ENCODE data around the gene C2CD3. TPM values are rescaled to one million over a fixed set of nuclear protein-coding genes. Genes with fewer than 3 reads are reported as not detected.

C2CD3 gene
- total RNA-seq, 1 donor from 2014 or later = 3.7 TPM

DNA sequence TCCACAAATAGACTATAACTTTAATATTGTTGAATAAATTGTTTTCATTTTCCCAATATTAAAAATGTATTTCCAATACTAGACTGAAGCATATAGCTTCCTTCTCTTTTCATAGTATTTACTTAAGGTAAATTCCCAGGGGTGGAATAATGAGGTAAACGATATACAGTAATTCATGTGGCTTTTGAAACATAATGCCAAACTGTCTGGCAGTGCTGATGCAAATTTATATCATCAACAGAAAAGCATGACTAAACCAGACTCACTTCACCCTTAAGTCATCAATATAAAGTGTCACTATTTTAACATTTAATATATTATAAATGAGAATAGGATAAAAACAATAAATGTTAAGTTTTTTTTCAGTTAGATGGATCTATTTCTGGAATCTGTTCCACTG is 13.6 kb downstream of the C2CD3 start:
- FAIRE-seq (no peak), DNase-seq (ENCODE audit: low read depth) (peak; percentile 86)
- TF ChIP-seq, protein P1, sequence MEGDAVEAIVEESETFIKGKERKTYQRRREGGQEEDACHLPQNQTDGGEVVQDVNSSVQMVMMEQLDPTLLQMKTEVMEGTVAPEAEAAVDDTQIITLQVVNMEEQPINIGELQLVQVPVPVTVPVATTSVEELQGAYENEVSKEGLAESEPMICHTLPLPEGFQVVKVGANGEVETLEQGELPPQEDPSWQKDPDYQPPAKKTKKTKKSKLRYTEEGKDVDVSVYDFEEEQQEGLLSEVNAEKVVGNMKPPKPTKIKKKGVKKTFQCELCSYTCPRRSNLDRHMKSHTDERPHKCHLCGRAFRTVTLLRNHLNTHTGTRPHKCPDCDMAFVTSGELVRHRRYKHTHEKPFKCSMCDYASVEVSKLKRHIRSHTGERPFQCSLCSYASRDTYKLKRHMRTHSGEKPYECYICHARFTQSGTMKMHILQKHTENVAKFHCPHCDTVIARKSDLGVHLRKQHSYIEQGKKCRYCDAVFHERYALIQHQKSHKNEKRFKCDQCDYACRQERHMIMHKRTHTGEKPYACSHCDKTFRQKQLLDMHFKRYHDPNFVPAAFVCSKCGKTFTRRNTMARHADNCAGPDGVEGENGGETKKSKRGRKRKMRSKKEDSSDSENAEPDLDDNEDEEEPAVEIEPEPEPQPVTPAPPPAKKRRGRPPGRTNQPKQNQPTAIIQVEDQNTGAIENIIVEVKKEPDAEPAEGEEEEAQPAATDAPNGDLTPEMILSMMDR (IDR thresholded peaks at IDR 0.05; ENCODE audit: insufficient read depth, low read length, severe bottlenecking) = no peak
- Histone ChIP-seq H3K36me3 (ENCODE audit: control insufficient read depth, insufficient read depth, low read length) (no peaks in the 10 kb centered on the region), H3K27me3 (ENCODE audit: control insufficient read depth, insufficient read depth, low read length) (no peaks in the 10 kb centered on the region), H3K4me3 (ENCODE audit: low read depth, low read length) (no peak overlapping the region)

DNA sequence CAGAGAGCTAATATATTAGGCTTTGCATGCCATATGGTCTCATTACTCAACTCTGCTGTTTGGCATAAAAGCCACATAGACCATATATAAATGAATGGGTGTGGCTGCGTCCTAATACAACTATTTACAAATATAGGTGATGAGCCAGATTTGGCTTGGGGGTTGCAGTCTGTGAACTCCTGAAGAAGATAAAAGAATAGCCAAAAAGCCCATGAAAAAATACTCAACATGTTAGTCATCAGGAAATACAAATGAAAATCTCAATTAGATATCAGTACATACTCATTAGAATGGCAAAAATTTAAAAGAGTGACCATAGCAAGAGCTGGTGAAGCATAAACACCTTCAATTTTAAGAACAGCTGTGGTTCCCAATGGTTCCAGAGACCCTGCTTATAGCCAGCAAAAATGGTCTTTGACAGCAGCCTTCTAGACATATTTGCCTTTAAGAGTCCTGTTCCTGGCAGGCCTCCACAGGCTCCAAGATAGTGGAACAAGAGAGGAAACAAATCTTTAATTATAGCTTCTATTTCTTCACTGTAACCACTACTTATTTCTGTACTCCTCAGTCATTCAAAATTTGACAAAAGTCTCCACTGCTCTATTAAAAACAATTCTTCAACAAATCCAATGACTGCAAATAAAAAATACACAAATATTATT is 16.1 kb downstream of the C2CD3 start:
- FAIRE-seq (no peak), DNase-seq (ENCODE audit: low read depth) (no peak)
- H3K4me3 ChIP-seq (ENCODE audit: low read depth, low read length) = no peak overlapping the region
- TF ChIP-seq, protein P1 (IDR thresholded peaks at IDR 0.05; ENCODE audit: insufficient read depth, low read length, severe bottlenecking) = no peak
- H3K36me3 ChIP-seq (ENCODE audit: control insufficient read depth, insufficient read depth, low read length) = no peaks in the 10 kb centered on the region
- no peaks in the 10 kb centered on the region for H3K27me3 ChIP-seq (ENCODE audit: control insufficient read depth, insufficient read depth, low read length)

DNA sequence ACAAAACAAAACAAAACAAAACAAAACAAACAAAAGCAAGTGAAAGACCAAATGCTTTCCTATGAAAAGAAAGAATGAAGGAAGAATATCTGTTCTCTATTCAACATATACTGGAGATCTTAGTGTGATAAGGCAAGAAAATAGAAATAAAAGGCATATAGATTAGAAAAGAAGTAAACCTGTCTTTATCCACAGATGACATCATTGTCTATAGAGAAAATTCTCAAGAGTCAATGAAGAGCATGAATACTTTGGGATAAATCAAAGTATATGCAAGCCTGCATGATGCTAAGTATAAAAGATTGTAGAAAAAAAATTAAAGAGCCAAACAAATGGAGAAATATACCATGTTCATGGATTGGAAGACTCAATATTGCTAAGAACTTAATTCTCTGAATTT is 17.6 kb downstream of the C2CD3 start:
- no peak for FAIRE-seq
- TF ChIP-seq, protein P1 (IDR thresholded peaks at IDR 0.05; ENCODE audit: insufficient read depth, low read length, severe bottlenecking) = no peak
- H3K4me3 ChIP-seq (ENCODE audit: low read depth, low read length) = no peak overlapping the region
- DNase-seq (ENCODE audit: low read depth) = no peak
- no peaks in the 10 kb centered on the region for H3K36me3 ChIP-seq (ENCODE audit: control insufficient read depth, insufficient read depth, low read length)
- no peaks in the 10 kb centered on the region for H3K27me3 ChIP-seq (ENCODE audit: control insufficient read depth, insufficient read depth, low read length)

DNA sequence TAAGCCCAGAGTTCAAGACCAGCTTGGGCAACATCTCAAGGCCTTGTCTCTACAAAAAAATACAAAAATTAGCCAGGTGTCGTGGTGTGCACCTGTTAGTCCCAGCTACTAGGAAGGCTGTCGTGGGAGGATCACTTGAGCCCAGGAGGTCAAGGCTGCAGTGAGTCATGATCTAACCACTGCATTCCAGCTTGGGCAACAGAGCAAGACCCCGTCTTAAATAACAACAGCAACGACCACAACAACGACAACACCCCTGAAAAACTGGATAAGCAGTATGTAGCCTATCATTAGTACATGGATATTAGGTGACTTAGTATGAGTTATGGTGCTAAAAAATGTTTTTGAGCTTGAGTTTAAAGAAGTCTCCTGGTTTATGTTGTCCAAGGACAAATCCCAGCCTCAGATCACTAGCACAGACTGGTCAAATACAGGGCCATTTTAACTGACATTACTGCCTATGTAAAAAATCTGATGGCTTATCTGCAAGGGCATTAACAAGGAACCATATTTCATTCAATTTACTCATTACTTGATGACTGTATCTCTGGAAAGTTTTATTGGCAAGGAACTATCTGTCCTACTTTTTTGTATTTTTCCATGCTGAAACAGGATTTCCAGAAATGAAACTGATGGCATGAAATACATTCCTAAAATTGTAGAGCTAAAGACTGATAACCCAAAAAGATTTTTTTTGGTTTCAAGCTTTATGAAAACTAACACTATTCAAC is 23.4 kb downstream of the C2CD3 start:
- TF ChIP-seq, protein P1 (IDR thresholded peaks at IDR 0.05; ENCODE audit: insufficient read depth, low read length, severe bottlenecking) = no peak
- FAIRE-seq = no peak
- Histone ChIP-seq H3K27me3 (ENCODE audit: control insufficient read depth, insufficient read depth, low read length) (no peaks in the 10 kb centered on the region), H3K36me3 (ENCODE audit: control insufficient read depth, insufficient read depth, low read length) (no peaks in the 10 kb centered on the region), H3K4me3 (ENCODE audit: low read depth, low read length) (no peak overlapping the region)
- DNase-seq (ENCODE audit: low read depth) = no peak

DNA sequence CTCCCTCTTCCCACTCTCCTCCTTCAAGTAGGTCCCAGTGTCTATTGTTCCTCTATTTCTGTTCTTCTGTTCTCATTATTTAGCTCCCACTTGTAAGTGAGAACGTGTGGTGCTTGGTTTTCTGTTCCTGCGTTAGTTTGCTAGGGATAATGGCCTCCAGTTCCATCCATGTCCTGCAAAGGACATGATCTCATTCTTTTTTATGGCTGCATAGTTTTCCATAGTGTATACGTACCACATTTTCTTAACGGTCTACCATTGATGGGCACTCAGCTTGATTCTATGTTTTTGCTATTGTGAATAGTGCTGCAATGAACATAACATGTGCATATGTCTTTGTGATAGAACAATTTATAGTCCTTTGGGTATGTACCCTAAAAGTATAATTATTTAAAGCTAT is 26.2 kb downstream of the C2CD3 start:
- H3K4me3 ChIP-seq (ENCODE audit: low read depth, low read length) = no peak overlapping the region
- DNase-seq (ENCODE audit: low read depth) (no peak), FAIRE-seq (no peak)
- TF ChIP-seq, protein P1 (IDR thresholded peaks at IDR 0.05; ENCODE audit: insufficient read depth, low read length, severe bottlenecking) = no peak
- H3K36me3 ChIP-seq (ENCODE audit: control insufficient read depth, insufficient read depth, low read length) = no peaks in the 10 kb centered on the region
- H3K27me3 ChIP-seq (ENCODE audit: control insufficient read depth, insufficient read depth, low read length) = no peaks in the 10 kb centered on the region

Measured in bronchial epithelial cell (primary cell).